SU-DHL-6 (cell line): ENCODE measurements around the gene NAT16.

Experiments
- H2AFZ ChIP-seq: fragments of 200-600 bp; sonication (generic); 2 replicates; pipeline ENCODE4 v1.6.1; 2014; ENCODE audit warnings: low read depth, mild to moderate bottlenecking, moderate library complexity, mixed read lengths, antibody characterized with exemption, low read length; ENCODE audit not compliant: severe bottlenecking
- H3F3A ChIP-seq: fragments of 200-600 bp; shearing (Covaris generic); 2 replicates; pipeline ENCODE4 v1.6.0; 2016; ENCODE audit warnings: antibody characterized with exemption, mild to moderate bottlenecking; ENCODE audit not compliant: insufficient read depth
- H3K27ac ChIP-seq: fragments of 200-600 bp; sonication (generic); 2 replicates; pipeline ENCODE4 v1.5.1; 2016; ENCODE audit warnings: low read depth, mild to moderate bottlenecking, low read length, moderate library complexity, mixed read lengths
- H3K27me3 ChIP-seq: fragments of 200-600 bp; sonication (generic), shearing (Covaris generic); 2 replicates; pipeline ENCODE4 v1.6.0; 2014; ENCODE audit warnings: mild to moderate bottlenecking, low read length
- H3K36me3 ChIP-seq: fragments of 200-600 bp; sonication (generic); 2 replicates; pipeline ENCODE4 v1.6.1; 2014; ENCODE audit warnings: mild to moderate bottlenecking, low read length, mixed read lengths
- H3K4me2 ChIP-seq: fragments of 300-600, 200-600 bp; shearing (Covaris generic), sonication (generic); 2 replicates; pipeline ENCODE4 v1.6.0; 2014; ENCODE audit warnings: low read length, low read depth, mild to moderate bottlenecking; ENCODE audit not compliant: poor library complexity, severe bottlenecking
- H3K4me3 ChIP-seq: fragments of 200-600 bp; sonication (generic); 2 replicates; pipeline ENCODE4 v1.5.1; 2014; ENCODE audit warnings: antibody characterized with exemption, low read length, mild to moderate bottlenecking, mixed read lengths; ENCODE audit not compliant: insufficient read depth, poor library complexity, severe bottlenecking
- H3K79me2 ChIP-seq: fragments of 200-600 bp; sonication (generic); 2 replicates; pipeline ENCODE4 v1.6.1; 2014; ENCODE audit warnings: mild to moderate bottlenecking, low read length, moderate library complexity; ENCODE audit not compliant: insufficient read depth
- H3K9ac ChIP-seq: fragments of 200-600 bp; sonication (generic); 2 replicates; pipeline ENCODE4 v1.7.0; 2014; ENCODE audit warnings: mild to moderate bottlenecking, low read length
- H3K9me2 ChIP-seq: fragments of 200-600 bp; sonication (generic); replicated peaks from 2 replicates; pipeline ENCODE4 v1.6.1; 2014; ENCODE audit warnings: low read length; ENCODE audit not compliant: insufficient read depth
- H3K9me3 ChIP-seq: fragments of 200-600 bp; sonication (generic); 2 replicates; pipeline ENCODE4 v1.6.1; 2014; ENCODE audit warnings: low read length, mixed read lengths; ENCODE audit not compliant: insufficient read depth
- H4K20me1 ChIP-seq: fragments of 200-600 bp; sonication (generic); 2 replicates; pipeline ENCODE4 v1.6.1; 2014; ENCODE audit warnings: low read depth, mild to moderate bottlenecking, antibody characterized with exemption, low read length, moderate library complexity, mixed read lengths
- EZH2phosphoT487 ChIP-seq: fragments of 200-600 bp; sonication (generic), shearing (Covaris generic); conservative IDR thresholded peaks from 2 replicates; pipeline ENCODE4 v1.6.1; 2018; ENCODE audit warnings: mild to moderate bottlenecking, antibody characterized with exemption, low read length, moderate library complexity, mixed read lengths
- TF ChIP-seq, protein P1 (sequence below): fragments of 200-600 bp; sonication (generic); IDR thresholded peaks from one replicate; pipeline ENCODE4 v1.5.1; 2017; ENCODE audit warnings: antibody characterized with exemption, mild to moderate bottlenecking, low read length, moderate library complexity; ENCODE audit not compliant: insufficient read depth, poor library complexity, severe bottlenecking

The NAT16 gene

GRCh38 chr7:101218236-101219125 lies 38.4 kb upstream of the NAT16 start:
- H3K36me3 ChIP-seq = no peaks in the 10 kb centered on the region
- no peaks in the 10 kb centered on the region for H3F3A ChIP-seq
- H2AFZ ChIP-seq = peak overlapping the region; percentile 32
- H3K9me2 ChIP-seq = no peaks in the 10 kb centered on the region
- TF ChIP-seq, protein P1, sequence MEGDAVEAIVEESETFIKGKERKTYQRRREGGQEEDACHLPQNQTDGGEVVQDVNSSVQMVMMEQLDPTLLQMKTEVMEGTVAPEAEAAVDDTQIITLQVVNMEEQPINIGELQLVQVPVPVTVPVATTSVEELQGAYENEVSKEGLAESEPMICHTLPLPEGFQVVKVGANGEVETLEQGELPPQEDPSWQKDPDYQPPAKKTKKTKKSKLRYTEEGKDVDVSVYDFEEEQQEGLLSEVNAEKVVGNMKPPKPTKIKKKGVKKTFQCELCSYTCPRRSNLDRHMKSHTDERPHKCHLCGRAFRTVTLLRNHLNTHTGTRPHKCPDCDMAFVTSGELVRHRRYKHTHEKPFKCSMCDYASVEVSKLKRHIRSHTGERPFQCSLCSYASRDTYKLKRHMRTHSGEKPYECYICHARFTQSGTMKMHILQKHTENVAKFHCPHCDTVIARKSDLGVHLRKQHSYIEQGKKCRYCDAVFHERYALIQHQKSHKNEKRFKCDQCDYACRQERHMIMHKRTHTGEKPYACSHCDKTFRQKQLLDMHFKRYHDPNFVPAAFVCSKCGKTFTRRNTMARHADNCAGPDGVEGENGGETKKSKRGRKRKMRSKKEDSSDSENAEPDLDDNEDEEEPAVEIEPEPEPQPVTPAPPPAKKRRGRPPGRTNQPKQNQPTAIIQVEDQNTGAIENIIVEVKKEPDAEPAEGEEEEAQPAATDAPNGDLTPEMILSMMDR = no peak
- no peak for TF ChIP-seq EZH2phosphoT487
- no peaks in the 10 kb centered on the region for H3K9me3 ChIP-seq
- H3K9ac ChIP-seq = peak overlapping the region; percentile 70
- peaks cover 9% of the 10 kb centered on the region for H3K79me2 ChIP-seq
- H3K27me3 ChIP-seq = no peaks in the 10 kb centered on the region
- peak overlapping the region; percentile 81 for H3K4me2 ChIP-seq
- no peak overlapping the region for H3K27ac ChIP-seq
- no peaks in the 10 kb centered on the region for H4K20me1 ChIP-seq
- peak overlapping the region; percentile 72 for H3K4me3 ChIP-seq

- TF ChIP-seq, protein P1 = no peak
- no peak for TF ChIP-seq EZH2phosphoT487
- H3K79me2 ChIP-seq = peaks cover 9% of the 10 kb centered on the region
Measured at GRCh38 chr7:101217388-101218235, 37.5 kb upstream of the NAT16 start, which contains the start of the genes PLOD3 and ZNHIT1. TSS of gene PLOD3 (minus strand) at chr7:101217581. CDS start at chr7:101217274, 307 bp downstream. TSS of gene ZNHIT1 (plus strand) at chr7:101218165. CDS start at chr7:101218196, 31 bp downstream.

DNA sequence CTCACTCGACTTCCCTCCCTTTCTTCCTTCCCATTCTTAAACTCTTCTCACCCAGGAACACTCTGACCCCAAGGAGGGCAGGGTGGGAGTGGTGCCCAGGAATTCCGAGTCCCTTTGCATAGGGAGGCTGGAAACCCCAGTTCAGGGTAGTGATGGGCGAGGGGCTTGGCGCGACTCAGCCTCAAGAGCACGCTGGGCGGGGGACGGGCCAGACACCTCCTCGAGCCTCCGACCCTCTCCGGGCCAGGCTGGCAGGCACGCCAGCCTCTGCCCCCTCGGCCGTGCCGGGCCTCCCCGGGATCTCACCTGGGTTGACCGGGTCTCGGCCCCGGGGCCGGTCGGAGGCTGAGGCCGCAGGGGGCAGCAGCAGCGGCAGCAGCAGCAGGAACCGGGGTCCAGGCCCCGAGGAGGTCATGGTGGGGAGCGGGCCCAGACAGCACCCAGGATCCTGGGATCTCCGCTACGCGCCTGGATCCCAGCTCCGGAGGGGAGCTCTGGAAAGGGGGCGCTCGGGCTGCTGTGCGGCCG lies 36.8 kb upstream of the NAT16 start:
- Histone ChIP-seq H3K36me3 (no peaks in the 10 kb centered on the region), H2AFZ (peak overlapping the region; percentile 86), H3K9ac (peak overlapping the region; percentile 70), H3K9me3 (no peaks in the 10 kb centered on the region), H3K4me3 (peak overlapping the region; percentile 72), H3F3A (no peaks in the 10 kb centered on the region), H3K27me3 (no peaks in the 10 kb centered on the region), H3K4me2 (peak overlapping the region; percentile 81), H3K27ac (no peak overlapping the region), H4K20me1 (no peaks in the 10 kb centered on the region), H3K79me2 (peaks cover 9% of the 10 kb centered on the region), H3K9me2 (no peaks in the 10 kb centered on the region)
- no peak for TF ChIP-seq EZH2phosphoT487
- TF ChIP-seq, protein P1 = no peak

More at GRCh38 chr7:101217388-101218235, 37.5 kb upstream of the NAT16 start, which contains the start of the genes PLOD3 and ZNHIT1:
- Histone ChIP-seq H3K36me3 (no peaks in the 10 kb centered on the region), H2AFZ (peak within 1 kb of the TSS; percentile 86), H3K4me3 (peak within 1 kb of the TSS; percentile 72), H3K9ac (peak within 1 kb of the TSS; percentile 70), H3K4me2 (peak within 1 kb of the TSS; percentile 81), H4K20me1 (no peaks in the 10 kb centered on the region), H3K9me2 (no peaks in the 10 kb centered on the region), H3K27ac (peak within 1 kb of the TSS; percentile 31), H3K27me3 (no peaks in the 10 kb centered on the region), H3K9me3 (no peaks in the 10 kb centered on the region), H3F3A (no peaks in the 10 kb centered on the region)
